Hypothalamus (tissue), 51 donors: ENCODE data around the gene HSPBAP1.
"Not testable (repeated sequence)": the region's sequence is repeated elsewhere in the genome, so short reads cannot be mapped to it uniquely, and the experiment has no call there.

Experiments used
- DNase-seq, 51 donors: peaks; one replicate each; lab custom pipeline; 2025; lab: John Stamatoyannopoulos, UW

HSPBAP1 gene

DNA sequence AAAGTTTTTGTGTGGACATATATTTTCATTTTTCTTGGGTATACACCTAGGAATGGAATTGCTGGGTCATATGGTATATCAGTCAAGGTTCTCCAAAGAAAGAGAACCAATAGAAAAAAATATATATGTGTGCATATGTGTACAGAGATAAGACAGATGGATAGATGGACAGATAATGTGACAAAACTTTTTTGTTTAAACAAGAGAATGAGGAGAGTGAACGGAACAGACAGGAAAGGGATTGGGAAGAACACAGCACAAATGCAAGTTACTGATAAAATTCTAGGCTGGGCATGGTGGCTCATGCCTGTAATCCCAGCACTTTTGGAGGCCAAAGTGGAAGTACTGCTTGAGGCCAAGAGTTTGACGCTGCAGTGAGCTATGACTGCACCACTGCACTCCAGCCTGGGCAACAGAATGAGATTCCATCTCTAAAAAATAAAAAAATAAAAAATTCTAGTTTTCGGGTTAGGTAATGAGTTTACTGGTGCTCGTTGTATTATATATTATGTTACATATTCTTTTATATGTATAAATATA, 50.0 kb downstream of the HSPBAP1 start:
- no peak for DNase-seq

- DNase-seq: no peak
Observed at GRCh38 chr3:122742234-122742633, 51.4 kb downstream of the HSPBAP1 start.

- DNase-seq: no peak
Observed at GRCh38 chr3:122739172-122739571, 54.5 kb downstream of the HSPBAP1 start.

DNA sequence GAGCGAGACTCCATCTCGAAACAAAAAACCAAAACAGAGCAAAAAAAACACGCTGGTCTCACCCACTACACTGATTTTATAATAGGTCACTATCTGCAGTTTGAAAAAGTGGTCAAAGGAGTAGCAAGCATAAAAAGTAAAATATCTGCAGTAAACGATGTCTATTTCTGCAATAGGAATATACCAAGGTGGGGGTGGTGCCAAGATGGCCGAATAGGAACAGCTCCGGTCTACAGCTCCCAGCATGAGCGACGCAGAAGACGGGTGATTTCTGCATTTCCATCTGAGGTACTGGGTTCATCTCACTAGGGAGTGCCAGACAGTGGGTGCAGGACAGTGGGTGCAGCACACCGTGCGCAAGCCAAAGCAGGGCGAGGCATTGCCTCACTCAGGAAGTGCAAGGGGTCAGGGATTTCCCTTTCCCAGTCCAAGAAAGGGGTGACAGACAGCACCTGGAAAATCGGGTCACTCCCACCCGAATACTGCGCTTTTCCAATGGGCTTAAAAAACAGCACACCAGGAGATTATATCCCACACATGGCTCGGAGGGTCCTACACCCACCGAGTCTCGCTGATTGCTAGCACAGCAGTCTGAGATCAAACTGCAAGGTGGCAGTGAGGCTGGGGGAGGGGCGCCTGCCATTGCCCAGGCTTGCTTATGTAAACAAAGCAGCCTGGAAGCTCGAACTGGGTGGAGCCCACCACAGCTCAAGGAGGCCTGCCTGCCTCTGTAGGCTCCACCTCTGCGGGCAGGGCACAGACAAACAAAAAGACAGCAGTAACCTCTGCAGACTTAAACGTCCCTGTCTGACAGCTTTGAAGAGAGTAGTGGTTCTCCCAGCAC, 60.7 kb downstream of the HSPBAP1 start:
- not testable (repeated sequence) for DNase-seq

DNA sequence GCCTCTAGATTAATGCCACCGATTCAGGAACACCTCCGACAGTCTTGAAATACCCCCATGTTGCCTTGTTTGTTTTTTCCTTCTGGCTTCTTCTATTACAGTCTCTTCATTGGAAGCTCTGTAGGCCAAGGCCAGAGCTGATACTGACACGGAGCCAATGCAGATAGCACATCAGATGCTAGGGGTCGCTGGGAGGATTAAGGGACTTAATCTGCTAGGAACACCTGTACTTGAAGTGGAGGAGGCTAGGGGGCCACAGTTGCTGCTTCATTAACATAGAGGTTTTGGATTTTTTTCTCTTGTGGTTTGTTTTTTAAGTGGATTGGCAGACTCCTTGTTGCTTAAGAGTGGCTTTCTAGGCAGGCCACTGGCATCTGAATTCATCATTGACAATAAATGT, 63.4 kb downstream of the HSPBAP1 start:
- no peak for DNase-seq

- no peak for DNase-seq
Observed at GRCh38 chr3:122728756-122729514, 64.7 kb downstream of the HSPBAP1 start.

- DNase-seq: no peak
Observed at GRCh38 chr3:122728186-122728585, 65.4 kb downstream of the HSPBAP1 start.

- DNase-seq: no peak
Observed at GRCh38 chr3:122727766-122728165, 65.9 kb downstream of the HSPBAP1 start.

DNA sequence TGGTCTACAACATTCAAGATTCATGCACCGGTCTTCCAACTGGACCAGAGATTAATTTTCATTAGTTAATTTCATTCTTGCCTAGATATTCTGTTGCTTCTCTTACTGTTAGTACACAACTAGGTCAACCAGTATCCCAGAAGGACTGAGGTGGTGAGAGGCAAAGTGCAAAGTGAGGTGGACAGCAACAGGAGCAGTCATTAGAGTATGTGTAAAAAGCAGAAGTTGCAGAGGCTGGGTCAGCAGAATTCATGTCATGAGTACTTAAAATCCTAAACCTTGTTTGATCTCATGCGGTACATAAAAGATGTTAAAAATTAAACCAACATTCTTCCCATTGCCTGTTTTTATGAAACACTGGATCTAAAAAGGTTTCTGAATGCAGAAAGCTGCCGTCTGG, 66.3 kb downstream of the HSPBAP1 start:
- DNase-seq: no peak

- no peak for DNase-seq
Observed at GRCh38 chr3:122725106-122725505, 68.5 kb downstream of the HSPBAP1 start.

- no peak for DNase-seq
Observed at GRCh38 chr3:122719273-122719921, 74.2 kb downstream of the HSPBAP1 start.

GRCh38 chr3:122716667-122717066, 77.0 kb downstream of the HSPBAP1 start:
- DNase-seq: no peak

DNA sequence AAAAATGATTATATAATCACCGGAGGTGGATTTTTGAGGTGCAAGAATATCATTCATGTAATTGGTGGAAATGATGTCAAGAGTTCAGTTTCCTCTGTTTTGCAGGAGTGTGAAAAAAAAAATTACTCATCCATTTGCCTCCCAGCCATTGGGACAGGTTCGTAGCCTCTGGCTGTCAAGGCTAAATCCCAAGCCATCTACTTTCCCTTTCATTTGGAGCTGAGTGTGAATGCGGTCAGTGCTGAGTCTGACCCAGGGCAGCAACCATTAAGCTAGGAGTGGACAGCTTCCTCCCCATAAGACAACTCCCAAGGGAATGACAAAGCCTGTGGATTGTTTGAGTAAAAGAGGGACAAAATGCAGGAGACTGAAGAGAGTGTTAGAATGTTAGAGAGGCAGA, 79.4 kb downstream of the HSPBAP1 start:
- DNase-seq: no peak

DNA sequence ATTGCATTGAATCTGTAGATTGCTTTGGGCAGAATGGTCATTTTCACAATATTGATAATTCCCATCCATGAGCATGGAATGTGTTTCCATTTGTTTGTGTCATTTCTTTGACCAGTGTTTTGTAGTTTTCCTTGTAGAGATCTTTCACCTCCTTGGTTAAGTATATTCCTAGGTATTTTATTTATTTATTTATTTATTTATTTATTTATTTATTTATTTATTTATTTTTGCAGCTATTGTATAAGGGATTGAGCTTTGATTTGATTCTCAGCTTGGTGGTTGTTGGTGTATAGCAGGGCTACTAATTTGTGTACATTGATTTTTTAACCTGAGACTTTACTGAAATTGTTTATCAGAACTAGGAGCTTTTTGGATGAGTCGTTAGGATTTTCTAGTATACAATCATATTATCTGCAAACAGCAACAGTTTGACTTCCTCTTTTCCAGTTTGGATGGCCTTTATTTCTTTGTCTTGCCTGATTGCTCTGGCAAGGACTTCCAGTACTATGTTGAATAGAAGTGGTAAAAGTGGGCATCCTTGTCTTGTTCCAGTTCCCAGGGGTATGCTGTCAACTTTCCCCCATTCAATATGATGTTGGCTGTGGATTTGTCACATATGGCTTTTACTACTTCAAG, 82.9 kb downstream of the HSPBAP1 start:
- not testable (repeated sequence) for DNase-seq

- DNase-seq: no peak
Observed at GRCh38 chr3:122705379-122705778, 88.3 kb downstream of the HSPBAP1 start.

- DNase-seq: no peak
Observed at GRCh38 chr3:122700193-122700592, 93.4 kb downstream of the HSPBAP1 start.

DNA sequence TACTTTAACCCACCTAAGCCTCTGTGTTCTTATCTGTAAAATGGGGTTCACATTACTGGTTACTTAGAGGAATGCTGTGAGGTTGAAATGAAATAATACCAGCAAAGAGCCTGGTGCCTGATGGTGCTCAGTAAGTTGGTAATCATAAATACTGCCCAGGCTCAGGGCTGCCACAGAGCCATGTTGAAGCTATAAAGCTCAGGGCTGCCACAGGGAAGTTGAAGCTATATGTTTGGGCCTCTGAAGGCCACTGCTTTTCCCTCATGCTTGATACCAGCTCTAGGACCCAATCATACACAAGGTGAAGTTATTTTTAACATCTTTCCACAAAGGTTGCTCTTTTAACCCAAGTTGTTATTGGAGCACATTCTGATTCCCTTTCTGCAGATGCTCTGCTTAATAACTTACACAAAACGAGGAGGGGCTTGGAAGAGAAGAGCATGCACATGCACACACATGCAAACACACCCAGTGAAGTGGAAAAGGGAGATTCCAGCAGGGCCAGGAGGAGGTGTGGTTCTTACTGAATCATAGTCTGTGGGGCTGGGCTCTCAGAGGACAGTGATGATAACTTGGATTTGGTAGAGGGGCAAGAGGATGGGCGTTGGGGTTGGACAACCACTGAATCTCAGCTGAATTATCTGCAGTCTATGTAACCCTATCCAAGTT, 95.5 kb downstream of the HSPBAP1 start:
- no peak for DNase-seq

DNA sequence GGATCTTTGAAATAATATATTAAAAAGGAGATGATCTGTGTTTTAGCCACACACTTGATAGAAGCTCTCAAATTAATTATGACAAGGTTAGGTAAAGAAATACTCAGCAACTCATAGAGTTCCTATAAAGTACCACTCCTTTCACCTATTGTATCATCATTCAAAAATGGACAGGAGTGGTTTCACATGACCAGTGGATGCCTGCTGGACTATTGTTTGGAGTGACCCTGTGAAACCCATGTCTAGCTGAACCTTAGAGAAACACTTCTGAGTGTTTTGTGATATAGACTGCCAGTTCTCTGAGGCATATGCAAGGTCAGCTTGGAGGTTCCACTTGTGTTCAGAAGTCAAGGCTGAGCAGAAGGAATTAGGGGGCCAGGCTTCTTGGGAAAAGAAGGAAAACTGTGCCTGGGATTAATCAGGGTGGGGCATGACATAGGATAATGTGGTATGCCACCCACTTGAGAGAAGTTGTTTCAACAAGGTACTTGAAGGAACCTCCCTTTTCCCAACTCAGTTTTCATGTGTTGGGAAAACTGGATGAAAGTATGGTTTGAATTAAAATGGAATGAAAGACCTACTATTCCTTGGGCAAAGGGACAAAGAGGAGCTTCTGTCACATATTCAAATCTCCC, 97.6 kb downstream of the HSPBAP1 start:
- no peak for DNase-seq

DNA sequence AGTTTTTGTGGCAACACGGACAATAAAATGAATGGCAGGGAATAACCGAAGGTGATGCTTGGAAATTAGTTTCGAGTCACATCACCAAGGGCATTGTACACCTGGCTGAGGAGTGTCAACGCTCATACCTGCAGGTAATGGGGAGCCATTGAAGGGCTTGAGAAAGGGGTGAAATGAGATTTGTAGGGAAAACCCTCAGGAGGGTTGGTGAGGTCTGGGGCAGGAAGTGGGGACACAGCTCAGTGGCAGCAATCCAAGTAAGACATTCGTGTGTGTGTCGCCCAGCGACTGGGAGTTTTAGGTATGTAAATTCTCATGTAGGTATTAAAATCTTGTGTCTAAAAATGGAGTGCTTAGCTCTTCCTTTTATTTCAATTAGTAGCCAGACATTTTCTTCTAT, 98.7 kb downstream of the HSPBAP1 start:
- no peak for DNase-seq

DNA sequence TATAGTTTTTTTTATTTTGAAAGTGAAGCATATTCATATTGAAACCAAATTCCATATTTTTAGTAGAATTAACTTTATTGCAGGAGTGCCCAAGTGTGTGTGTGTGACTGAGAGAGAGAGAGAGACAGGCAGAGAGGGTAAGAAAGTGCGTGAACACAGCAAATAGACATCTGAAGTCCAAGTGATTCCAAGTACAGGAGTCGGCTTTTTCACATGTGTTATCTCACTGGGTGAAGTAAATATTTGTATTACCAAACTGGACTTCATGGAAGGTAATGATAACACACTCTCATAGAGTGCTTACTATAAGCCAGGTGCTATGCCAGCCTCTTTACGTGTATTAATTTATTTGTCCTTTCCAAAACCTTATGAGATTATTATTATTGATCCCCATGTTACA, 101.0 kb downstream of the HSPBAP1 start:
- no peak for DNase-seq
